ENCODE results near the gene HSPG2.

DNA sequence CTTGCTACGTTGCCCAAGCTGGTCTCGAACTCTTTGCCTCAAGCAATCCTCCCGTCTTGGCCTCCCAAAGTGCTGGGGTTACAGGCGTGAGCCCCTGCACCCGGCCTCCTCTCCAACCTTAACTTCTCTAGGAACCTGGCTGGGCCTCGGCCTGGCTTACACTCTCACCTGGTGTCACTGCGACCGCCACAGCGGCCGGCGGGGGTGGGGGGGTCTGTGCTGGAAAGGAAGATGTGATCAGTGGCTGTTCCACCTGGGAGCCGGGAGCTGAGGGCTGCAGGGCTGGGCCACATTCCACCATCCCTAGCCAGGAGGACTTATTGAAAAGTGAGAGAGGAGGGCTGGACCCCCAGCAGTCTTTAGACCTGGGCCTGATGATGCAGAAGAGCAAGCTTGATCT is 48.6 kb downstream of the HSPG2 start:
- TF ChIP-seq, protein P1, sequence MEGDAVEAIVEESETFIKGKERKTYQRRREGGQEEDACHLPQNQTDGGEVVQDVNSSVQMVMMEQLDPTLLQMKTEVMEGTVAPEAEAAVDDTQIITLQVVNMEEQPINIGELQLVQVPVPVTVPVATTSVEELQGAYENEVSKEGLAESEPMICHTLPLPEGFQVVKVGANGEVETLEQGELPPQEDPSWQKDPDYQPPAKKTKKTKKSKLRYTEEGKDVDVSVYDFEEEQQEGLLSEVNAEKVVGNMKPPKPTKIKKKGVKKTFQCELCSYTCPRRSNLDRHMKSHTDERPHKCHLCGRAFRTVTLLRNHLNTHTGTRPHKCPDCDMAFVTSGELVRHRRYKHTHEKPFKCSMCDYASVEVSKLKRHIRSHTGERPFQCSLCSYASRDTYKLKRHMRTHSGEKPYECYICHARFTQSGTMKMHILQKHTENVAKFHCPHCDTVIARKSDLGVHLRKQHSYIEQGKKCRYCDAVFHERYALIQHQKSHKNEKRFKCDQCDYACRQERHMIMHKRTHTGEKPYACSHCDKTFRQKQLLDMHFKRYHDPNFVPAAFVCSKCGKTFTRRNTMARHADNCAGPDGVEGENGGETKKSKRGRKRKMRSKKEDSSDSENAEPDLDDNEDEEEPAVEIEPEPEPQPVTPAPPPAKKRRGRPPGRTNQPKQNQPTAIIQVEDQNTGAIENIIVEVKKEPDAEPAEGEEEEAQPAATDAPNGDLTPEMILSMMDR (IDR thresholded peaks at IDR 0.05): no peak
- no peak for TF ChIP-seq EZH2 (IDR thresholded peaks at IDR 0.05; ENCODE audit: borderline replicate concordance, insufficient read depth, low read depth, low read length, poor library complexity, severe bottlenecking)

Measured in B cell (primary cell).